HG03521 (cell line): Measurements from ENCODE around the gene MSRB3.
"Not testable (repeated sequence)": the region's sequence is repeated elsewhere in the genome, so short reads cannot be mapped to it uniquely, and the experiment has no call there.

Source experiments
- ATAC-seq: cut with Tn5 transposase; IDR thresholded peaks from one replicate; pipeline ENCODE4 v1.9.1; 2021; ENCODE audit warnings: mild to moderate bottlenecking, moderate library complexity; ENCODE audit not compliant: unreplicated experiment

MSRB3 gene

GRCh38 chr12:65446901-65447300 is 168.4 kb downstream of the MSRB3 start:
- no peak for ATAC-seq

- ATAC-seq: no peak
Measured at GRCh38 chr12:65449400-65449799, 170.9 kb downstream of the MSRB3 start.

- no peak for ATAC-seq
Measured at GRCh38 chr12:65450625-65451024, 172.1 kb downstream of the MSRB3 start.

- ATAC-seq: no peak
Measured at GRCh38 chr12:65454115-65454787, 175.8 kb downstream of the MSRB3 start.

- ATAC-seq: not testable (repeated sequence)
Measured at GRCh38 chr12:65457341-65457740, 178.9 kb downstream of the MSRB3 start.

- ATAC-seq: no peak
Measured at GRCh38 chr12:65458718-65459117, 180.2 kb downstream of the MSRB3 start.

GRCh38 chr12:65459545-65459944 is 181.1 kb downstream of the MSRB3 start:
- ATAC-seq: no peak

GRCh38 chr12:65460063-65460462 is 181.6 kb downstream of the MSRB3 start:
- ATAC-seq: no peak

- no peak for ATAC-seq
Measured at GRCh38 chr12:65461017-65461416, 182.5 kb downstream of the MSRB3 start.

- ATAC-seq: no peak
Measured at GRCh38 chr12:65462484-65462883, 184.0 kb downstream of the MSRB3 start.

GRCh38 chr12:65463082-65463481 is 184.6 kb downstream of the MSRB3 start:
- ATAC-seq: no peak

GRCh38 chr12:65463611-65464010 is 185.1 kb downstream of the MSRB3 start:
- ATAC-seq: no peak

- ATAC-seq: no peak
Measured at GRCh38 chr12:65464930-65465329, 186.4 kb downstream of the MSRB3 start.

GRCh38 chr12:65465766-65466547 is 187.5 kb downstream of the MSRB3 start:
- no peak for ATAC-seq

- ATAC-seq: no peak
Measured at GRCh38 chr12:65466911-65467310, 188.4 kb downstream of the MSRB3 start.

GRCh38 chr12:65470256-65470655 is 191.8 kb downstream of the MSRB3 start:
- no peak for ATAC-seq

GRCh38 chr12:65472079-65472478 is 193.6 kb downstream of the MSRB3 start:
- no peak for ATAC-seq

GRCh38 chr12:65474831-65475230 is 196.3 kb downstream of the MSRB3 start:
- no peak for ATAC-seq

- ATAC-seq: no peak
Measured at GRCh38 chr12:65477721-65478120, 199.2 kb downstream of the MSRB3 start.

- not testable (repeated sequence) for ATAC-seq
Measured at GRCh38 chr12:65483891-65484516, 205.5 kb downstream of the MSRB3 start.

GRCh38 chr12:65488197-65488596 is 209.7 kb downstream of the MSRB3 start:
- no peak for ATAC-seq

GRCh38 chr12:65490250-65490649 is 211.8 kb downstream of the MSRB3 start:
- ATAC-seq: no peak
